ENCODE data around the gene POLN. TPM values are rescaled to one million over a fixed set of nuclear protein-coding genes. Genes with fewer than 3 reads are reported as not detected.

POLN gene
- total RNA-seq, 1 experiment from 2014 or later: 0.26 TPM

DNA sequence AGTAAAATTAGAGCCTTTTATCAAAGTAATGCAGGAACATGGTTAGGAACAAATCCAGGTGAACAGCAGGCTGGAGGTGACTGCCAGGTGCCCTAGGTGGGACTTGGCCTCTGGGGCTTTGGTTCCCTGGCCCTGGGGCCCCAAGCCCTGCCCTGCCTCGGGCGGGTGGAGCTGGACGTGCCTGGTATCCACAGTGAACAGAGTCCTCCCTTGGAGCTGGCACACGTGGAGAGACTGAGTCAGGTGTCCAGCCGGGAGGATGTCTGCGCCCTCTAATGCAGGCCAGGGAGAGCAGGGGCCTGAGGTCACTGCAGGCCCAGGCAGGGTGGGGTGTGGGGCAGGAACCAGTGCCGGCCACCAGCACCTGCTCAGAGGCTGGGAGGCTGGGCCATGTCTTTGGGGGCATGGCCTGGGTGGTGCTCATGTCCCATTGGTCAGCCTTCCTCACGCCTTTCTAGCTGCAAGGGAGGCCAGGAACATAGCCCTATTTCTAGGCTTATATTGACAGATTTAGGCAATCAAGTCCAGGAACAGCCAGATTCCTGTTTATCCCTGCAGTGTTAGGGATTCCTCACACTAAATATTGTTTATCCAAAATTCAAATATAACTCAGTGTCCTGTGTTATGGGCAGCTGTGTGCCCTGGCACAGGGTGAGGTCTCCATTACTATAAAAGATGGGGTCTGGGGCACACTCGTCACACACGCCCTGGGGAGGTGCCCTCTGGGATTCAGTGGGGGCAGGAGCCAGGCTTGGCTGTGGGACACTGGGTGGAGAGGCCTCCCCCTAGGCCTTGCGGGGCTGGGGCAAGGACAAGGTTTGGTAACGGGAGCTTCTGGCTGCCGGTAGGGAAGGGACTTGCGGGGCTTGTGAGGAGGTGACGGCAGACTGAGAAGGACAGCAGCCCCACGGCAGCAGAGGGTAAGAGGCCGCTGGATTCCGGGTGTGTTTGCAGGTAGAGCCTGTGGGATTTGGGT is 197.1 kb downstream of the POLN start:
- TSS peak; percentile 14 for BruUV-seq (replicated peaks)
- no peak overlapping the region for H3K4me2 ChIP-seq (ENCODE audit: low read length)
- no peak overlapping the region for H3K9ac ChIP-seq (ENCODE audit: low read length)
- intact Hi-C loops (cut with micrococcal nuclease): no loop called here
- peaks cover 4% of the 10 kb centered on the region; the same call in 1 of the 2 replicates for H3K79me2 ChIP-seq (ENCODE audit: low read length)
- no peak for TF ChIP-seq EZH2phosphoT487 (IDR thresholded peaks at IDR 0.05; ENCODE audit: borderline replicate concordance, low read length)
- TF ChIP-seq CTCF (conservative IDR thresholded peaks at IDR 0.05; ENCODE audit: low read depth, low read length): no peak
- no peak for TF ChIP-seq EZH2 (IDR thresholded peaks at IDR 0.05; ENCODE audit: low read length, unreplicated experiment)
- no peak overlapping the region for H3K27ac ChIP-seq (ENCODE audit: low read length)
- ChIA-PET CTCF (no interaction called here), POLR2A (ENCODE audit: unreplicated experiment) (interaction anchor here (0.6 kb wide), 1 partner anchor 184 kb away, joined by 15 read pairs; no protein-coding TSS in a partner anchor)
- H3K9me3 ChIP-seq (ENCODE audit: low read length): no peaks in the 10 kb centered on the region
- H3K4me3 ChIP-seq (ENCODE audit: low read length): no peak overlapping the region
- no peaks in the 10 kb centered on the region for H4K20me1 ChIP-seq (ENCODE audit: low read length)
- no peak overlapping the region for H2AFZ ChIP-seq (ENCODE audit: low read length)
- H3F3A ChIP-seq (ENCODE audit: low read length, unreplicated experiment): no peaks in the 10 kb centered on the region
- no peaks in the 10 kb centered on the region for H3K36me3 ChIP-seq (ENCODE audit: low read depth, low read length)
- DNase-seq (no peak), ATAC-seq (no peak)
- H3K27me3 ChIP-seq (ENCODE audit: low read length): no peaks in the 10 kb centered on the region
- H3K4me1 ChIP-seq (ENCODE audit: insufficient read depth, low read length): peaks cover 7% of the 10 kb centered on the region; the same call in 1 of the 2 replicates
- H3K9me2 ChIP-seq (replicated peaks; ENCODE audit: low read length): no peaks in the 10 kb centered on the region

DNA sequence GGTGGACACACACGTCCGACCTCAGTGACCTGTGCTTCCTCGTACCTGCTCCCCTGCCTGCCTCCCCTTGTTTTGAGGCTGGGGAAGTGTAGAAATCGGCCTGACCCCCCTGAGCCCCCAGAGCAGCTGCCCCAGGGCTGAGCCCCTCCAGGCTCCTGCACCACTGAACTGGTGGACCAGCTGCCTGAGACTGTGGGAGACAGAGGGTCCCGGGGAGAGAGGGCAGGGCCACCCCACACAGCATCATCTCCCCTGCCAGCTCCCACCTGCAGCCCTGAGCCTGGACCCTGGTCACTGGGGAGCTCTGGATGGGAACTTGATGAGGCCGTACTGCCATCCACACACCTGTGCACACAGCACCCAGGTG is 197.8 kb downstream of the POLN start:
- no peak overlapping the region for H3K9ac ChIP-seq (ENCODE audit: low read length)
- H3K4me3 ChIP-seq (ENCODE audit: low read length): no peak overlapping the region
- peaks cover 4% of the 10 kb centered on the region; the same call in 1 of the 2 replicates for H3K79me2 ChIP-seq (ENCODE audit: low read length)
- H3K4me2 ChIP-seq (ENCODE audit: low read length): no peak overlapping the region
- no peaks in the 10 kb centered on the region for H3F3A ChIP-seq (ENCODE audit: low read length, unreplicated experiment)
- H3K9me2 ChIP-seq (replicated peaks; ENCODE audit: low read length): no peaks in the 10 kb centered on the region
- no peaks in the 10 kb centered on the region for H3K27me3 ChIP-seq (ENCODE audit: low read length)
- DNase-seq (no peak), ATAC-seq (no peak)
- no peaks in the 10 kb centered on the region for H3K9me3 ChIP-seq (ENCODE audit: low read length)
- POLR2A ChIA-PET (ENCODE audit: unreplicated experiment): no interaction called here
- TF ChIP-seq CTCF (conservative IDR thresholded peaks at IDR 0.05; ENCODE audit: low read depth, low read length) (no peak), EZH2phosphoT487 (IDR thresholded peaks at IDR 0.05; ENCODE audit: borderline replicate concordance, low read length) (no peak), EZH2 (IDR thresholded peaks at IDR 0.05; ENCODE audit: low read length, unreplicated experiment) (no peak)
- peaks cover 7% of the 10 kb centered on the region; the same call in 1 of the 2 replicates for H3K4me1 ChIP-seq (ENCODE audit: insufficient read depth, low read length)
- H4K20me1 ChIP-seq (ENCODE audit: low read length): no peaks in the 10 kb centered on the region
- H2AFZ ChIP-seq (ENCODE audit: low read length): no peak overlapping the region
- no peaks in the 10 kb centered on the region for H3K36me3 ChIP-seq (ENCODE audit: low read depth, low read length)
- H3K27ac ChIP-seq (ENCODE audit: low read length): no peak overlapping the region
- intact Hi-C loops (cut with micrococcal nuclease): no loop called here
- no TSS peak for BruUV-seq (replicated peaks)
- CTCF ChIA-PET: no interaction called here

All from PC-3 (cell line).